HG02852 (cell line): ENCODE results near the gene ELAPOR1.

Experiments used
- ATAC-seq: cut with Tn5 transposase; IDR thresholded peaks from one replicate; pipeline ENCODE4 v1.9.1; 2021; ENCODE audit warnings: mild to moderate bottlenecking, moderate library complexity; ENCODE audit not compliant: unreplicated experiment

The ELAPOR1 gene

GRCh38 chr1:109113590-109114341 is at the start of gene ELAPOR1:
TSS of gene ELAPOR1 (plus strand) at chr1:109114115. CDS start at chr1:109114184, 69 bp downstream.
- ATAC-seq, result peak; percentile 68

- ATAC-seq, result no peak
These were observed 48.8 kb upstream of the ELAPOR1 start for GRCh38 chr1:109065137-109065536.

- ATAC-seq, result no peak
These were observed 46.0 kb upstream of the ELAPOR1 start for GRCh38 chr1:109067883-109068282.

GRCh38 chr1:109069294-109069693 is 44.6 kb upstream of the ELAPOR1 start:
- no peak for ATAC-seq

- ATAC-seq, result peak; percentile 99
These were observed 38.1 kb upstream of the ELAPOR1 start, which contains the start of gene TAF13 for GRCh38 chr1:109075531-109076490. TSS of gene TAF13 (minus strand) at chr1:109076003. CDS start at chr1:109075947, 56 bp downstream.

GRCh38 chr1:109078317-109078716 is 35.6 kb upstream of the ELAPOR1 start:
- no peak for ATAC-seq

- no peak for ATAC-seq
These were observed 34.7 kb upstream of the ELAPOR1 start for GRCh38 chr1:109079240-109079622.

- ATAC-seq, result no peak
These were observed 33.4 kb upstream of the ELAPOR1 start for GRCh38 chr1:109080441-109081082.

GRCh38 chr1:109083501-109083900 is 30.4 kb upstream of the ELAPOR1 start:
- no peak for ATAC-seq

- ATAC-seq, result no peak
These were observed 30.0 kb upstream of the ELAPOR1 start for GRCh38 chr1:109083923-109084322.

- ATAC-seq, result no peak
These were observed 29.1 kb upstream of the ELAPOR1 start for GRCh38 chr1:109084563-109085517.

GRCh38 chr1:109089242-109090015 is 24.5 kb upstream of the ELAPOR1 start:
- ATAC-seq, result no peak

GRCh38 chr1:109090196-109091077 is 23.5 kb upstream of the ELAPOR1 start, which contains the start of gene TMEM167B:
TSS of gene TMEM167B (plus strand) at chr1:109090764. CDS start at chr1:109090873, 109 bp downstream.
- ATAC-seq, result peak; percentile 93

- ATAC-seq, result peak; percentile 53
These were observed 22.7 kb upstream of the ELAPOR1 start for GRCh38 chr1:109091078-109091838.

- ATAC-seq, result no peak
These were observed 22.1 kb upstream of the ELAPOR1 start for GRCh38 chr1:109091839-109092193.

GRCh38 chr1:109094377-109094803 is 19.5 kb upstream of the ELAPOR1 start:
- ATAC-seq, result no peak

GRCh38 chr1:109094871-109095270 is 19.0 kb upstream of the ELAPOR1 start:
- ATAC-seq, result no peak
